ENCODE results near the gene LRP1B. TPM values are rescaled to one million over a fixed set of nuclear protein-coding genes. Genes with fewer than 3 reads are reported as not detected.

The LRP1B gene
- total RNA-seq, 3 donors from 2014 or later: not detected

- ATAC-seq (no peak), DNase-seq (no peak)
- H3K27me3 Mint-ChIP-seq (ENCODE audit: low read depth): no peaks in the 10 kb centered on the region
- H3K9me3 Mint-ChIP-seq: peaks cover 11% of the 10 kb centered on the region
- no peak overlapping the region for H3K4me3 Mint-ChIP-seq
- H3K36me3 Mint-ChIP-seq (ENCODE audit: insufficient read depth): no peaks in the 10 kb centered on the region
- H3K4me1 Mint-ChIP-seq (ENCODE audit: low read depth): no peaks in the 10 kb centered on the region
Measured at GRCh38 chr2:140274891-140275290, 1855.9 kb downstream of the LRP1B start.

DNA sequence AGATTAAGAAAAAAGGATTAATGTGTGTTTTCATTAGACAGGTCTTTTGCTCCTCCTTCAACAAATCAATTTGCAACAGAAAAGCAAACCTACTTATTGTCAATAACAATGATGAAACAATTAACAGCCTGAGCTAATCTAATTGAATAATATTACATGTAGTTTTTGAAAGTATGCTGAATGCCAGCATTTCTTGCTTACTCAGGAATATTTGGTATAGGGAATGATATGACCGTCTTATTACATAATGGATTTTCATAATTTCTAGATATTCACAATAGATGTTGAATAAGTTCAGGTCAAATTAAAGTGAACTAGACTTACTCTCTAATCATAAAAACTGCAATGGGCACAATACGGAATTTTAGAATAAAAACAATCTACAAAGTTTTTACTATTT lies 1856.9 kb downstream of the LRP1B start:
- H3K36me3 Mint-ChIP-seq (ENCODE audit: insufficient read depth): no peaks in the 10 kb centered on the region
- H3K4me3 Mint-ChIP-seq: no peak overlapping the region
- no peak for DNase-seq
- no peaks in the 10 kb centered on the region for H3K27me3 Mint-ChIP-seq (ENCODE audit: low read depth)
- ATAC-seq: no peak
- H3K4me1 Mint-ChIP-seq (ENCODE audit: low read depth): no peaks in the 10 kb centered on the region
- H3K9me3 Mint-ChIP-seq: peaks cover 7% of the 10 kb centered on the region

DNA sequence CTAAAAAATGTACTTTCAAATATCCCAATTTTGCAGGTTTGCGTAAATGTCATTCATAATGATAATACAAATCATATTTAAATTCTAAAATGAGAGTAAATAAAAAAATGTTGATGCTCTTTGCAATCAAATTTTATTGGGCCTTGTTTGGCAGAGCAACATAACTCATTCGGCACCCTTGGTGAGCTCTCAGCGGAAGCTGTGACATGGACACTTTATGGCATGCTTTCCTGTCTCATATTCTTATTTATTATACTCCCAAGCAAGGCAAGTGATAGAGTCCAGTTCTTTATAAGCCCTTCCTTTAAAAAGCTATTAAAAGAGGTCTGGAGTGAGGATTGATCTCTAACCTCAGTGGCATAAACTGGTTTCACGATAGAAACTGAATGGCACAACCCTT lies 1857.4 kb downstream of the LRP1B start:
- Mint-ChIP-seq H3K4me1 (ENCODE audit: low read depth) (no peaks in the 10 kb centered on the region), H3K27me3 (ENCODE audit: low read depth) (no peaks in the 10 kb centered on the region), H3K9me3 (peaks cover 4% of the 10 kb centered on the region), H3K36me3 (ENCODE audit: insufficient read depth) (no peaks in the 10 kb centered on the region), H3K4me3 (no peak overlapping the region)
- no peak for ATAC-seq
- DNase-seq: no peak

DNA sequence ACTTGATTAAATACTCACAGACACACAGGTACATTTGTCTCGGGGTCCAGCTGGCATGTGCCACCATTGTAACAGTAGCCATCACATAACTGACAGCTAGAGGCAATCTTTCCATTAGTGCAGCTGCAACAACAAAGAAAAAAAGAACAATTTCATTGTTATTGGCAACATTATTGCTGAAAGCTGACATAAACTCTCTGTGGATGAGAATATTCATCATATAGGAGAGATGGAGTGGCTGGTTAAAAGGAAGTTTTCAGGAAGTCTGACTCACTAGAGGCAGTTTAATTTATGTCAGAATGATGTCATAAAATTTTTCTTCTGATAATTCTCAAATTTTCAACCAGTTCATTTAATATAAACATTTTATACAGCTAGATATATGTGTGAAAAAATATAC lies 1860.6 kb downstream of the LRP1B start:
- Mint-ChIP-seq H3K4me1 (ENCODE audit: low read depth) (no peaks in the 10 kb centered on the region), H3K4me3 (no peak overlapping the region), H3K9me3 (peaks cover 12% of the 10 kb centered on the region), H3K27me3 (ENCODE audit: low read depth) (no peaks in the 10 kb centered on the region), H3K36me3 (ENCODE audit: insufficient read depth) (no peaks in the 10 kb centered on the region)
- DNase-seq (no peak), ATAC-seq (no peak)

GRCh38 chr2:140269000-140269399 lies 1861.8 kb downstream of the LRP1B start:
- H3K4me1 Mint-ChIP-seq (ENCODE audit: low read depth): no peaks in the 10 kb centered on the region

GRCh38 chr2:140262908-140263307 lies 1867.9 kb downstream of the LRP1B start:
- DNase-seq (no peak), ATAC-seq (no peak)
- no peaks in the 10 kb centered on the region for H3K36me3 Mint-ChIP-seq (ENCODE audit: insufficient read depth)
- H3K4me1 Mint-ChIP-seq (ENCODE audit: low read depth): no peaks in the 10 kb centered on the region
- no peaks in the 10 kb centered on the region for H3K27me3 Mint-ChIP-seq (ENCODE audit: low read depth)
- H3K9me3 Mint-ChIP-seq: peaks cover 17% of the 10 kb centered on the region
- H3K4me3 Mint-ChIP-seq: no peak overlapping the region

More at GRCh38 chr2:140269000-140269399, 1861.8 kb downstream of the LRP1B start:
- ATAC-seq (no peak), DNase-seq (no peak)
- Mint-ChIP-seq H3K36me3 (ENCODE audit: insufficient read depth) (no peaks in the 10 kb centered on the region), H3K9me3 (peaks cover 12% of the 10 kb centered on the region), H3K4me3 (no peak overlapping the region), H3K27me3 (ENCODE audit: low read depth) (no peaks in the 10 kb centered on the region)

DNA sequence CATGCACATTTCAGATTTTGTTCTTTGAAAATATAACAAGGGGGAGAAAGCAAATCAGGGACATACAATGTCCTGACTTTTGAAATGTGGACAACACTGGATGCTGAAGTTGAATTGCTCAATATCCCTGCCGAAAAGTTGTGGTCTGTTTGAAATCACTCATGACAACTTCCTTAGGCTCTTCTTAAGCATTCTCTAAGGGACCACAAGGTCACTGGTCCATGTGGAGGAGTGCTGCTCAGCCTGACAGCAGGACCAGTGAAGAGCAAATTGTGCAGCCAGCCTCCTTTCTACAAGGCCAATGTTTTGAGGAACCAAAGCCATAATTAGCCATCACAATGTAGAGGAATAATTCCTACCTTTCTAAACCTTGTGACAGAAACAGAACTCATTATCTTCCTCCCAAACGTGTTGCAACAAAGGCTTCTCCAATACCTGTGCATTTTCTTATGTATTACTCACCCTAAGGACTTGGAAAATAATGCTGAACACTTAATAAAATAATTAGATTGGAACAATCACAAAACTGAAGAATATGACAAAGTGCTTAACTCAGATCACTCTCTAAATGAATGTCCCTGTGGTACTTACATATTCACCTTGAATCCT lies 1873.0 kb downstream of the LRP1B start:
- H3K4me1 Mint-ChIP-seq (ENCODE audit: low read depth): no peaks in the 10 kb centered on the region
- H3K4me3 Mint-ChIP-seq: no peak overlapping the region
- H3K36me3 Mint-ChIP-seq (ENCODE audit: insufficient read depth): no peaks in the 10 kb centered on the region
- H3K27me3 Mint-ChIP-seq (ENCODE audit: low read depth): no peaks in the 10 kb centered on the region
- peaks cover 10% of the 10 kb centered on the region for H3K9me3 Mint-ChIP-seq
- DNase-seq: no peak
- ATAC-seq: no peak

GRCh38 chr2:140256080-140256479 lies 1874.7 kb downstream of the LRP1B start:
- H3K27me3 Mint-ChIP-seq (ENCODE audit: low read depth): no peaks in the 10 kb centered on the region
- DNase-seq (no peak), ATAC-seq (no peak)
- H3K4me3 Mint-ChIP-seq: no peak overlapping the region
- H3K36me3 Mint-ChIP-seq (ENCODE audit: insufficient read depth): no peaks in the 10 kb centered on the region
- H3K4me1 Mint-ChIP-seq (ENCODE audit: low read depth): no peaks in the 10 kb centered on the region
- H3K9me3 Mint-ChIP-seq: peaks cover 4% of the 10 kb centered on the region

GRCh38 chr2:140249821-140250220 lies 1881.0 kb downstream of the LRP1B start:
- Mint-ChIP-seq H3K9me3 (peaks cover 3% of the 10 kb centered on the region), H3K27me3 (ENCODE audit: low read depth) (no peaks in the 10 kb centered on the region)

GRCh38 chr2:140248623-140249022 lies 1882.2 kb downstream of the LRP1B start:
- H3K4me1 Mint-ChIP-seq (ENCODE audit: low read depth): no peaks in the 10 kb centered on the region
- H3K36me3 Mint-ChIP-seq (ENCODE audit: insufficient read depth): no peaks in the 10 kb centered on the region
- H3K27me3 Mint-ChIP-seq (ENCODE audit: low read depth): no peaks in the 10 kb centered on the region
- DNase-seq (no peak), ATAC-seq (no peak)
- H3K4me3 Mint-ChIP-seq: no peak overlapping the region
- peaks cover 3% of the 10 kb centered on the region for H3K9me3 Mint-ChIP-seq

More at GRCh38 chr2:140249821-140250220, 1881.0 kb downstream of the LRP1B start:
- Mint-ChIP-seq H3K4me3 (no peak overlapping the region), H3K36me3 (ENCODE audit: insufficient read depth) (no peaks in the 10 kb centered on the region), H3K4me1 (ENCODE audit: low read depth) (no peaks in the 10 kb centered on the region)
- no peak for DNase-seq
- no peak for ATAC-seq

DNA sequence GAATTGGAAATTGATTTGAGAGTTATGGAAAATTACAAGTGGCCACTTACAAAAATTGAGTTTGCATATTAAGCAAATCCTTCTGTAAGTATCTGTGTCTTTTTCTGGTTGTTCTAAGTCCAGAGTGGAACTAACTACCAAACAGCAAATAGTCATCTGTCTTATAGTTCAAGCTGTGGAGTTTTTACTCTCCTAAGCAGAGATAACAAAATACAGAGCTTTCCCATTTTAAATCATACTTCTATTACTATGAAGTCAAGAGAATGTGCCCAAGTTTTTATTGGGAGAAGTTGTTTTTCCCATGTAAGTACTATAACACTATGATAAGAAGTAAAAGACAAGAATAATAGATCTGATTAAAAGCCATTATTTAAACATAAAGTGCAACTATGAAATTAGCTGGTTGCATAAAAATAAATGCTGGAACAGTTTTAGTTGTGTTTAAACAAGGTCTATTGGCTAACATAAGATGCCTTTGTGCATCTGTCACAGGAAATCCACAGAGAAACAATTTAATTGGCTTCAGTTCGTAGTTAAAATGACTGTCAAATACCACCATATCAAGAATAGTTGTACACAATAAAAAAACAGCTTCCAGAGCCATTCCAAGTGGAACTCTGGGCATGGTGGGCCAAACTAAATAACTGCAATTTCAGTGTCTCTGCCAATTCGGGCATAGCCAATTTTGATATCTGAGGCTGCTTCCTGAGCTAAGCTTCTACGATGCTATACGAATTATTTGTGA lies 1883.2 kb downstream of the LRP1B start:
- Mint-ChIP-seq H3K4me1 (ENCODE audit: low read depth) (no peaks in the 10 kb centered on the region), H3K36me3 (ENCODE audit: insufficient read depth) (no peaks in the 10 kb centered on the region), H3K27me3 (ENCODE audit: low read depth) (no peaks in the 10 kb centered on the region), H3K9me3 (peaks cover 3% of the 10 kb centered on the region), H3K4me3 (no peak overlapping the region)
- DNase-seq (no peak), ATAC-seq (no peak)

GRCh38 chr2:140246957-140247356 lies 1883.9 kb downstream of the LRP1B start:
- DNase-seq (no peak), ATAC-seq (no peak)
- Mint-ChIP-seq H3K4me3 (no peak overlapping the region), H3K36me3 (ENCODE audit: insufficient read depth) (no peaks in the 10 kb centered on the region), H3K27me3 (ENCODE audit: low read depth) (no peaks in the 10 kb centered on the region), H3K9me3 (peaks cover 3% of the 10 kb centered on the region), H3K4me1 (ENCODE audit: low read depth) (no peaks in the 10 kb centered on the region)

DNA sequence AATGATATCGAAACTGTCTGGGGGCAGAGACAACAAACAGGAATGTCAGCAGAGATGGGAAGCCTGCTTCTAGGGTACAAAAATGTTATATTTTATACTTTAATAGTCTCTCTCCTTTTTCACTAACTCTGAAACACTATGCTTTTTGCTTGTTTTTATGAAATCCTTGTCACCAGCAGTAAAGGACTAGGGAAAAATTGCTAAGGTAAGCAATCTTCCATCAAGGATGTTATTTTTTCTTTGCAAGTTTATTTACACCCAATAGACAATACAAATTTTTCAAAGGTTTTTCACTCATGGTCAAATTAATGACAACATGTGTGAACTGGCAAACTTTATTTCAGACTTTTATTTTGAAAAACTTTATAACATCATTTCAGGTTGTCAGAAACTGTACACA lies 1884.8 kb downstream of the LRP1B start:
- no peak overlapping the region for H3K4me3 Mint-ChIP-seq
- ATAC-seq: no peak
- no peaks in the 10 kb centered on the region for H3K4me1 Mint-ChIP-seq (ENCODE audit: low read depth)
- peaks cover 3% of the 10 kb centered on the region for H3K9me3 Mint-ChIP-seq
- no peaks in the 10 kb centered on the region for H3K27me3 Mint-ChIP-seq (ENCODE audit: low read depth)
- DNase-seq: no peak
- H3K36me3 Mint-ChIP-seq (ENCODE audit: insufficient read depth): no peaks in the 10 kb centered on the region

DNA sequence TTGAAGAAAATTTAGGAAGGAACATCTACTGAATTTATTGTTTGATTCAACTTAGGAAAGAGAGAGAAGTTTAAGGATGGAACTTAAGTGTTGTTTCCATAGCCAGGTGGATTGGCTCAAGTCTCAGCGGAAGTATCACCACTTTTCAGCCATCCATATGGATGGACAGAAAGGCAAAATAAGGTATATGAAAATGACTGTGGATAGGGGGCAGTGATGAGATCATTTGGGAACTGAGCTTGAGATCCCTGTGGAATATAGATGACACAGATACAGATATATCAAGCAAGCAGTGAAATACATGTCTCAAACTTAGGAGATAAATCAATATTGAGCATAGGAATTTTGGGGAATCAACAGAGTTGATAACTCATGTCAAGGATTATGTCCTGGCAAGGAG lies 1887.9 kb downstream of the LRP1B start:
- H3K4me3 Mint-ChIP-seq: no peak overlapping the region
- H3K36me3 Mint-ChIP-seq (ENCODE audit: insufficient read depth): no peaks in the 10 kb centered on the region
- no peaks in the 10 kb centered on the region for H3K4me1 Mint-ChIP-seq (ENCODE audit: low read depth)
- ATAC-seq (no peak), DNase-seq (no peak)
- no peaks in the 10 kb centered on the region for H3K27me3 Mint-ChIP-seq (ENCODE audit: low read depth)
- H3K9me3 Mint-ChIP-seq: peaks cover 9% of the 10 kb centered on the region

GRCh38 chr2:140234116-140234515 lies 1896.7 kb downstream of the LRP1B start:
- ATAC-seq: no peak
- Mint-ChIP-seq H3K36me3 (ENCODE audit: insufficient read depth) (no peaks in the 10 kb centered on the region), H3K4me3 (no peak overlapping the region), H3K9me3 (peaks cover 3% of the 10 kb centered on the region), H3K4me1 (ENCODE audit: low read depth) (no peaks in the 10 kb centered on the region), H3K27me3 (ENCODE audit: low read depth) (no peaks in the 10 kb centered on the region)
- no peak for DNase-seq

Data from activated T-cell treated with anti-CD3 and anti-CD28 coated beads, Interleukin-2, amount 50 U/mL, for 4 hours (primary cell).